ENCODE data around the gene LRRC66. TPM values are rescaled to one million over a fixed set of nuclear protein-coding genes. Genes with fewer than 3 reads are reported as not detected.

Gene LRRC66
- total and polyA plus RNA-seq, 2 of the 13 experiments (the other 11 are each of a cell fraction or from before 2014, with no cell fraction given): not detected

- TF ChIP-seq, protein P1, sequence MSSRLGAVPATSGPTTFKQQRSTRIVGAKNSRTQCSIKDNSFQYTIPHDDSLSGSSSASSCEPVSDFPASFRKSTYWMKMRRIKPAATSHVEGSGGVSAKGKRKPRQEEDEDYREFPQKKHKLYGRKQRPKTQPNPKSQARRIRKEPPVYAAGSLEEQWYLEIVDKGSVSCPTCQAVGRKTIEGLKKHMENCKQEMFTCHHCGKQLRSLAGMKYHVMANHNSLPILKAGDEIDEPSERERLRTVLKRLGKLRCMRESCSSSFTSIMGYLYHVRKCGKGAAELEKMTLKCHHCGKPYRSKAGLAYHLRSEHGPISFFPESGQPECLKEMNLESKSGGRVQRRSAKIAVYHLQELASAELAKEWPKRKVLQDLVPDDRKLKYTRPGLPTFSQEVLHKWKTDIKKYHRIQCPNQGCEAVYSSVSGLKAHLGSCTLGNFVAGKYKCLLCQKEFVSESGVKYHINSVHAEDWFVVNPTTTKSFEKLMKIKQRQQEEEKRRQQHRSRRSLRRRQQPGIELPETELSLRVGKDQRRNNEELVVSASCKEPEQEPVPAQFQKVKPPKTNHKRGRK (CRISPR knock-in tag; IDR thresholded peaks at IDR 0.05): no peak
- TF ChIP-seq HNRNPK (IDR thresholded peaks at IDR 0.05; ENCODE audit: low read depth, low read length, poor library complexity, severe bottlenecking) (peak; percentile 15), ETV5 (CRISPR knock-in tag; IDR thresholded peaks at IDR 0.05; ENCODE audit: borderline replicate concordance) (peak; percentile 81), PAX8 (CRISPR knock-in tag; IDR thresholded peaks at IDR 0.05; ENCODE audit: borderline replicate concordance) (no peak), REXO4 (CRISPR knock-in tag; IDR thresholded peaks at IDR 0.05; ENCODE audit: borderline replicate concordance) (no peak), CENPT (CRISPR knock-in tag; IDR thresholded peaks at IDR 0.05; ENCODE audit: low read depth) (no peak), SNRNP70 (IDR thresholded peaks at IDR 0.05; ENCODE audit: low read depth, low read length) (no peak), ZNF264 (CRISPR knock-in tag; IDR thresholded peaks at IDR 0.05) (no peak), ZNF430 (CRISPR knock-in tag; IDR thresholded peaks at IDR 0.05) (no peak), MXD4 (CRISPR knock-in tag; IDR thresholded peaks at IDR 0.05) (no peak), ZBTB46 (CRISPR knock-in tag; IDR thresholded peaks at IDR 0.05; ENCODE audit: borderline replicate concordance) (no peak), ARNTL (CRISPR knock-in tag; IDR thresholded peaks at IDR 0.05) (no peak), ZNF143 (CRISPR knock-in tag; IDR thresholded peaks at IDR 0.05) (no peak), SATB2 (CRISPR knock-in tag; IDR thresholded peaks at IDR 0.05) (0 out of 2 replicates have a peak, but pooled peaks have one; percentile 15), ZNF317 (CRISPR knock-in tag; IDR thresholded peaks at IDR 0.05) (no peak; the same call in 1 of the 2 replicates), FOXP1 (IDR thresholded peaks at IDR 0.05) (no peak), FOXP1 (CRISPR knock-in tag; IDR thresholded peaks at IDR 0.05) (no peak), ZNF354B (CRISPR knock-in tag; IDR thresholded peaks at IDR 0.05) (no peak), ZNF740 (CRISPR knock-in tag; IDR thresholded peaks at IDR 0.05) (no peak)
- TF ChIP-seq, protein P2, sequence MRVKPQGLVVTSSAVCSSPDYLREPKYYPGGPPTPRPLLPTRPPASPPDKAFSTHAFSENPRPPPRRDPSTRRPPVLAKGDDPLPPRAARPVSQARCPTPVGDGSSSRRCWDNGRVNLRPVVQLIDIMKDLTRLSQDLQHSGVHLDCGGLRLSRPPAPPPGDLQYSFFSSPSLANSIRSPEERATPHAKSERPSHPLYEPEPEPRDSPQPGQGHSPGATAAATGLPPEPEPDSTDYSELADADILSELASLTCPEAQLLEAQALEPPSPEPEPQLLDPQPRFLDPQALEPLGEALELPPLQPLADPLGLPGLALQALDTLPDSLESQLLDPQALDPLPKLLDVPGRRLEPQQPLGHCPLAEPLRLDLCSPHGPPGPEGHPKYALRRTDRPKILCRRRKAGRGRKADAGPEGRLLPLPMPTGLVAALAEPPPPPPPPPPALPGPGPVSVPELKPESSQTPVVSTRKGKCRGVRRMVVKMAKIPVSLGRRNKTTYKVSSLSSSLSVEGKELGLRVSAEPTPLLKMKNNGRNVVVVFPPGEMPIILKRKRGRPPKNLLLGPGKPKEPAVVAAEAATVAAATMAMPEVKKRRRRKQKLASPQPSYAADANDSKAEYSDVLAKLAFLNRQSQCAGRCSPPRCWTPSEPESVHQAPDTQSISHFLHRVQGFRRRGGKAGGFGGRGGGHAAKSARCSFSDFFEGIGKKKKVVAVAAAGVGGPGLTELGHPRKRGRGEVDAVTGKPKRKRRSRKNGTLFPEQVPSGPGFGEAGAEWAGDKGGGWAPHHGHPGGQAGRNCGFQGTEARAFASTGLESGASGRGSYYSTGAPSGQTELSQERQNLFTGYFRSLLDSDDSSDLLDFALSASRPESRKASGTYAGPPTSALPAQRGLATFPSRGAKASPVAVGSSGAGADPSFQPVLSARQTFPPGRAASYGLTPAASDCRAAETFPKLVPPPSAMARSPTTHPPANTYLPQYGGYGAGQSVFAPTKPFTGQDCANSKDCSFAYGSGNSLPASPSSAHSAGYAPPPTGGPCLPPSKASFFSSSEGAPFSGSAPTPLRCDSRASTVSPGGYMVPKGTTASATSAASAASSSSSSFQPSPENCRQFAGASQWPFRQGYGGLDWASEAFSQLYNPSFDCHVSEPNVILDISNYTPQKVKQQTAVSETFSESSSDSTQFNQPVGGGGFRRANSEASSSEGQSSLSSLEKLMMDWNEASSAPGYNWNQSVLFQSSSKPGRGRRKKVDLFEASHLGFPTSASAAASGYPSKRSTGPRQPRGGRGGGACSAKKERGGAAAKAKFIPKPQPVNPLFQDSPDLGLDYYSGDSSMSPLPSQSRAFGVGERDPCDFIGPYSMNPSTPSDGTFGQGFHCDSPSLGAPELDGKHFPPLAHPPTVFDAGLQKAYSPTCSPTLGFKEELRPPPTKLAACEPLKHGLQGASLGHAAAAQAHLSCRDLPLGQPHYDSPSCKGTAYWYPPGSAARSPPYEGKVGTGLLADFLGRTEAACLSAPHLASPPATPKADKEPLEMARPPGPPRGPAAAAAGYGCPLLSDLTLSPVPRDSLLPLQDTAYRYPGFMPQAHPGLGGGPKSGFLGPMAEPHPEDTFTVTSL (CRISPR knock-in tag; IDR thresholded peaks at IDR 0.05; ENCODE audit: borderline replicate concordance): peak; percentile 49; the same call in 1 of the 2 replicates
- TF ChIP-seq, protein P3, sequence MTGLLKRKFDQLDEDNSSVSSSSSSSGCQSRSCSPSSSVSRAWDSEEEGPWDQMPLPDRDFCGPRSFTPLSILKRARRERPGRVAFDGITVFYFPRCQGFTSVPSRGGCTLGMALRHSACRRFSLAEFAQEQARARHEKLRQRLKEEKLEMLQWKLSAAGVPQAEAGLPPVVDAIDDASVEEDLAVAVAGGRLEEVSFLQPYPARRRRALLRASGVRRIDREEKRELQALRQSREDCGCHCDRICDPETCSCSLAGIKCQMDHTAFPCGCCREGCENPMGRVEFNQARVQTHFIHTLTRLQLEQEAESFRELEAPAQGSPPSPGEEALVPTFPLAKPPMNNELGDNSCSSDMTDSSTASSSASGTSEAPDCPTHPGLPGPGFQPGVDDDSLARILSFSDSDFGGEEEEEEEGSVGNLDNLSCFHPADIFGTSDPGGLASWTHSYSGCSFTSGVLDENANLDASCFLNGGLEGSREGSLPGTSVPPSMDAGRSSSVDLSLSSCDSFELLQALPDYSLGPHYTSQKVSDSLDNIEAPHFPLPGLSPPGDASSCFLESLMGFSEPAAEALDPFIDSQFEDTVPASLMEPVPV (CRISPR knock-in tag; IDR thresholded peaks at IDR 0.05): no peak
Measured at GRCh38 chr4:52052475-52052780, 32.3 kb upstream of the LRRC66 start (continued).

Measured in HepG2 (cell line).